Right lobe of liver (tissue), 4 donors: ENCODE results near the gene CRYAB.

ENCODE experiments used
- CTCF ChIP-seq, 4 donors: fragments of 200-600 bp in 3 of 4; fragments of 450-650 bp in 1 of 4; IDR thresholded peaks; one replicate each; pipeline versions ENCODE4 v1.5.1 to v1.8.0; 2016 to 2022; ENCODE audit warnings: antibody characterized with exemption in 4 of 4, mild to moderate bottlenecking in 2 of 4
- POLR2A ChIP-seq: fragments of 450-650 bp; IDR thresholded peaks from one replicate; pipeline ENCODE4 v1.6.1; 2017; ENCODE audit warnings: antibody characterized with exemption, mild to moderate bottlenecking
- donor health status: DM: no; HTN: no; CAD: no.
- donor health status: DM: no; HTN: no; CAD: no.
- donor health status: DM: no; HTN: yes; CAD: no.

GRCh38 chr11:111932611-111932950 lies 21.0 kb upstream of the CRYAB start:
- no peak for TF ChIP-seq POLR2A
- TF ChIP-seq CTCF (IDR thresholded peaks at IDR 0.05) = no peak
